ENCODE data around the gene PLEKHG4B.
"Not testable (repeated sequence)": the region's sequence is repeated elsewhere in the genome, so short reads cannot be mapped to it uniquely, and the experiment has no call there.

The PLEKHG4B gene

GRCh38 chr5:233426-233825 is 141.5 kb downstream of the PLEKHG4B start:
- H3K27ac ChIP-seq (ENCODE audit: low read depth, low read length); H3K9ac ChIP-seq (ENCODE audit: low read length); H3K4me1 ChIP-seq (ENCODE audit: insufficient read depth, low read length); H3K27me3 ChIP-seq (ENCODE audit: control insufficient read depth in 1 of 2, insufficient read depth in 2 of 2, low read length in 2 of 2); H3K9me3 ChIP-seq (ENCODE audit: low read length); H3K4me3 ChIP-seq (ENCODE audit: low read depth in 1 of 2, low read length in 2 of 2): not testable (repeated sequence)
- peaks cover 52% of the 10 kb centered on the region for H3K36me3 ChIP-seq (ENCODE audit: insufficient read depth, low read length)

- H3K4me3 ChIP-seq (ENCODE audit: low read depth in 1 of 2, low read length in 2 of 2), result no peak overlapping the region
- no peaks in the 10 kb centered on the region for H3K4me1 ChIP-seq (ENCODE audit: insufficient read depth, low read length)
- H3K27ac ChIP-seq (ENCODE audit: low read depth, low read length), result no peak overlapping the region
- no peaks in the 10 kb centered on the region for H3K27me3 ChIP-seq (ENCODE audit: control insufficient read depth in 1 of 2, insufficient read depth in 2 of 2, low read length in 2 of 2)
- H3K9me3 ChIP-seq (ENCODE audit: low read length), result no peaks in the 10 kb centered on the region
- H3K36me3 ChIP-seq (ENCODE audit: insufficient read depth, low read length), result peaks cover 42% of the 10 kb centered on the region
- no peak overlapping the region for H3K9ac ChIP-seq (ENCODE audit: low read length)
Measured at GRCh38 chr5:234450-234849, 142.5 kb downstream of the PLEKHG4B start.

GRCh38 chr5:235527-235926 is 143.6 kb downstream of the PLEKHG4B start:
- not testable (repeated sequence) for H3K4me1 ChIP-seq (ENCODE audit: insufficient read depth, low read length); H3K27ac ChIP-seq (ENCODE audit: low read depth, low read length); H3K27me3 ChIP-seq (ENCODE audit: control insufficient read depth in 1 of 2, insufficient read depth in 2 of 2, low read length in 2 of 2); H3K4me3 ChIP-seq (ENCODE audit: low read depth in 1 of 2, low read length in 2 of 2); H3K9ac ChIP-seq (ENCODE audit: low read length); H3K9me3 ChIP-seq (ENCODE audit: low read length)
- H3K36me3 ChIP-seq (ENCODE audit: insufficient read depth, low read length), result peaks cover 41% of the 10 kb centered on the region

- not testable (repeated sequence) for H3K27me3 ChIP-seq (ENCODE audit: control insufficient read depth in 1 of 2, insufficient read depth in 2 of 2, low read length in 2 of 2); H3K27ac ChIP-seq (ENCODE audit: low read depth, low read length); H3K9ac ChIP-seq (ENCODE audit: low read length); H3K4me1 ChIP-seq (ENCODE audit: insufficient read depth, low read length); H3K9me3 ChIP-seq (ENCODE audit: low read length); H3K4me3 ChIP-seq (ENCODE audit: low read depth in 1 of 2, low read length in 2 of 2)
- H3K36me3 ChIP-seq (ENCODE audit: insufficient read depth, low read length), result peaks cover 50% of the 10 kb centered on the region
Measured at GRCh38 chr5:237931-238330, 146.0 kb downstream of the PLEKHG4B start.
